Measurements from ENCODE around the gene TUBGCP2.

Gene TUBGCP2

GRCh38 chr10:133308421-133309099 is at the start of gene TUBGCP2, which contains the start of gene ZNF511:
Gene TUBGCP2, minus strand, starts transcription at chr10:133308872. Its CDS starts 5,931 bp downstream, at chr10:133302941.
Gene ZNF511, plus strand, starts transcription at chr10:133308914. Its CDS starts 30 bp downstream, at chr10:133308944.
- peak; percentile 78 to 84 for DNase-seq (ENCODE audit: low read depth in 2 of 2)

GRCh38 chr10:133357285-133358161 is 48.9 kb upstream of the TUBGCP2 start, which contains the start of gene FUOM:
Gene FUOM, minus strand, starts transcription at chr10:133358019. Its CDS starts 12 bp downstream, at chr10:133358007.
- DNase-seq (ENCODE audit: low read depth in 2 of 2) = peak; percentile 50 to 64

GRCh38 chr10:133356549-133357284 is 48.0 kb upstream of the TUBGCP2 start:
- no peak for DNase-seq (ENCODE audit: low read depth in 2 of 2)

DNA sequence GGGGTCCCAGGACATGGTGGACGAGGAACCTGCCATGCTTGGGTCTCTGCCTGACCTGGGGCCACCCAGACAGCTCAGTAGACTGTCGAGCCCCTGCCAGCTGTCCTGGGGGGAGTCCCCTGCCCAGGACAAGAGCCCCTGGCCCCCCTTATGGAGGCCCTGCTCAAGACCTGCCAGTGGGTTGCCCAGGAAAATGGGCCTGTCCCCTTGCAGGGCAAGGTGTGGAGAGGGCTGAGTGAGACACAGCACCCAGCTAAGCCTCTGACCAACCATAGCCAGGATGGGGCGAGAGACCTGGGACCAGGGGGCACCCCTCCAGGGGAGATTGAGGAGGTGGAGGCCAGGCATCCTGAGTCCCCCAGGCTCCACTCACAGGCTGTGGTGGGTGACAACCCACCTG is 47.3 kb upstream of the TUBGCP2 start:
- DNase-seq (ENCODE audit: low read depth in 2 of 2) = no peak

DNA sequence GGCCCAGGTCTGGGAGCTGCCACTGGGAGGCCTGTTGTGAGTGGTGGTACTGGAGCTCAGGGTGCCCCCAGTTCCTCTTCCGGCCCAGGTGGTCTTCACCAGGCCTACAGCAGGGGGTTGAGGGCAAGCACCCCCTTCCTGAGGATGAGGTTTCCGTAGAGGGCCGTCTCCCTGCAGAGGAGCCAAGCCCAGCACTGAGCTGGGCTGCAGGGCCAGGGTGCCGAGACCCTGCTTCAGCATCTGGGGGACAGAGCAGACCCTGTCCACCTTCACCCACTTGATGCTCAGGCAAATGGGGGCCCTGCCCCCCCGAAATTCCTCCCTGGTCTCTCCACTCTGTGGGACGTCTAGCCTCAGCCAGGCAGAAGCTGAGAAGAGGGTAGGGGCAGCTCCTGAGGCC is 46.6 kb upstream of the TUBGCP2 start:
- DNase-seq (ENCODE audit: low read depth in 2 of 2) = no peak

- DNase-seq (ENCODE audit: low read depth in 2 of 2) = no peak
These were observed 46.1 kb upstream of the TUBGCP2 start for GRCh38 chr10:133354672-133355240.

DNA sequence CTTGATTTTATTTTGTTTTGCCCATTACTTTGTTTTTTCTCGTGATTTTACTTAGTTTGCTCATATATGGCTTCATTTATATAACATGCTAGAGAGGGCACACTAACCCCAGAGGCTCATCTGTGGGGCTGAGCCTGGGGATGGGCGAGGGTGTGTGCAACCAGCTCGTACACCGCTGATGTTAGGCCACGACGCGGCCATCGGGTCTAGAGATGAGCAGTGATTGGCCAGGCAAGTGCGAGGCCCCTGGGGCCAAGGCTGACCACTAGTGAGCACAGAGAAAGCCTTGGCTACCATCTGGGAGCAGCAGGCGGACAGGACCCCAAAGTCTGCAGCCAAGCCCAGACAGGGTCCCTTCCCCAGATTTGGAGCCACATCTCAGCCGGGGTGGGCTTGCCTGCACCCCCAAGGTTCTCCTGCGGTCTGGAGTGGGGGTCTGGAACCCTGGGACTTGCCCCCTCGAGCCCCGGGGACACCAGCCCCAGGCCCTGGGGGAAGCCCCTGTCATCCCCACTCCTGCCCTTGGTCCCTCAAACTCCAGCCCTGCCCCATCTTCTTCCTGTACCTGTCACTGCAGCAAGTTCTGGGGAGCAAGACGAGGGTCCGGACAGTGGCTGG is 45.4 kb upstream of the TUBGCP2 start:
- no peak for DNase-seq (ENCODE audit: low read depth in 2 of 2)

DNA sequence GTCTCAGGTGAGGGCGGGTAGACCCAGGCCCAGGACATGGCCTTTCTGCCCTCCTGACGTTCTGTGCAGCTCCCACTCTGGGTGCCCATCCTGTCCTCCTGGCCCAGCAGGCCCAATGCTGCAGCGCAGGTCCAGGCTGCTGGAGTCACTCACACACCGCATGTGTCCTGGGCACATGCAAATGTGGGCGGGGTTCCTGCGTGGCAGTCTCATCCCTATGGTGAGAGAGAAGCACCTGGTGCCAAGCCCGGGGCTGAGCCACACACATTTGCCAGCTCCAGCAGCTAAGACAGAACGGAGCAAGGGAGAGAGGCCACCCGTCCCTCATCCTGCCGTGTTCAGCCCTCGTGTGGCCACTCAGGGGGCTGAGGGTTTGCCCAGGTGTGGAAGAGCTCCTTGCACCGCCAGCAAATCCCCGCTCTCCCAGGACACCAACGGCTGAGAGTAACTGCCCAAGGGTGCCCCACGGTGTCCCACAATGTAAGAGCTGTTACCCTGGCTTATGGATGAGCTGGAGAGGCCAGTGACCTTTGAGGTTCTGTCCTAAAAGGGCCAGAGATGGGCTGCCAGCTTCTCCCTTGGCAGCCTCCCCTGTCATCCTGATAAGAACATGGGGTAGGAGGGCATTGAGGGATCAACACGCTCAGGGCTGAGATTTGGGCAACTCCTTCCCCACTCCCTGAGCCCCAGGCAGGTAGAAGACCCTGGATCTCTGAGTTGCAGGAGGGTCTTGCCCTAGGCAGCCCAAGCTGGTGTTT is 44.7 kb upstream of the TUBGCP2 start:
- DNase-seq (ENCODE audit: low read depth in 2 of 2) = no peak

GRCh38 chr10:133351408-133352318 is 43.0 kb upstream of the TUBGCP2 start:
- DNase-seq (ENCODE audit: low read depth in 2 of 2) = no peak

- DNase-seq (ENCODE audit: low read depth in 2 of 2) = no peak
These were observed 42.3 kb upstream of the TUBGCP2 start for GRCh38 chr10:133350950-133351329.

- no peak for DNase-seq (ENCODE audit: low read depth in 2 of 2)
These were observed 41.7 kb upstream of the TUBGCP2 start for GRCh38 chr10:133350283-133350949.

DNA sequence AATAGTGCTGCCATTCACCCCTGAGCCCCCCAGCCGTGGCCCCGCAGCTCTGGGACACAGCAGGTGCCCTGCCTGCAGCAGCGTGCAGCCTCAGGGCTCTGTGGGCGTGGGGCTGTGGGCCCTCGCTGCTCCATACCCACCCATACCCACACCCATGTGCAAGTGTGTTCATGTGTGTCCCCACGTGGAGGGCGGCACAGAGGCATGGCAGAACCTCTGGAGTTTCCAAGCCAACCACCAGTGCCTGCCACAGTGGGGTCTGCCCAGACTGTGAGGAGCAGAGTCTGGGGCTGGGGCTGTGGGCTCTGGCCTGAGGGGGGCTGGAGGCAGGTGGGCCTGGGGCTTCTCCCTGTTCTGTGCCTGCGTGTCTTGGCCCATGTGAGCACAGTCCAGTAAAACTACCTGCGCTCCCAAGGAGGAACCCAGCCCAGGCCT is 40.9 kb upstream of the TUBGCP2 start:
- no peak for DNase-seq (ENCODE audit: low read depth in 2 of 2)

GRCh38 chr10:133349160-133349568 is 40.5 kb upstream of the TUBGCP2 start:
- DNase-seq (ENCODE audit: low read depth in 2 of 2) = no peak

DNA sequence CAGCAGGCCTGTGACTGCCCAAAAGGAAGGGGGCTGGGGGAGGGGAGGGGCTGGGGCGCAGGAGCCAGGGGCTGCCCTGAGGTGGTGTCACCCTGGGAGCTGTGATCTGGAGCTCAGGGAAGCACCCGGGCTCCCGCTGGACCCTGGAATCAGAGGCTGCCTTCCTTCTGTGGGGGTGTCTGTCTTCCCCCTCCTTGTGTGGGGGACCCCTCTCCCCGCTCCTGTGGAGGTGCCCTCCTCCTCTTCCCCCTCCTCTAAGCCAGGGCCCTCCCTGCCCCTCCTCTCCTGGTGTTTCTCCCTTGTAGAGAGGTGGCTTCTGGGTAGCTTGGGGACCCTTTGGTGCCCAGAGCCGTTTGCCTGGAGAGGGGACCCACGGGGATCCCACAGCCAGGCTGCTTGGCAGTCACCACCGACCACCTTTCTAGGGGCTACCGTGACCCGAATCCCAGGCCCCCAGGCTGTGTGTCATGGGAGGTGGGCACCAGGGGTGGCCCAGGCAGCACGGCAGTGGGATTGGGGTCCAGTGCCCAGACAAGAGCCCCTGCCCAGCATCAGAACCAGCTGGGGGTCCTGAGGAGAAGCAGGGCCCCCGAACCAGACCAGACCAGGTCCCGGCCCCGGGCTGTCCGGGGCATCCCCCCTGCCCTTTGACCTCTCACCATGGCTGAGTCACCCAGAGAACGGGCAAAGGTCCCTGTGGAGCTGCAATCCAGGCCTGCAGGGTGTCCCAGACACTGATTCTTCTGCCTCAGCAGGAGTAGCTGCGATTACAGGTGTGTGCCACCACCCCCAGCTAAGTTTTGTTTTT is 39.2 kb upstream of the TUBGCP2 start:
- no peak for DNase-seq (ENCODE audit: low read depth in 2 of 2)

- DNase-seq (ENCODE audit: low read depth in 2 of 2) = no peak
These were observed 37.7 kb upstream of the TUBGCP2 start for GRCh38 chr10:133346413-133346812.

DNA sequence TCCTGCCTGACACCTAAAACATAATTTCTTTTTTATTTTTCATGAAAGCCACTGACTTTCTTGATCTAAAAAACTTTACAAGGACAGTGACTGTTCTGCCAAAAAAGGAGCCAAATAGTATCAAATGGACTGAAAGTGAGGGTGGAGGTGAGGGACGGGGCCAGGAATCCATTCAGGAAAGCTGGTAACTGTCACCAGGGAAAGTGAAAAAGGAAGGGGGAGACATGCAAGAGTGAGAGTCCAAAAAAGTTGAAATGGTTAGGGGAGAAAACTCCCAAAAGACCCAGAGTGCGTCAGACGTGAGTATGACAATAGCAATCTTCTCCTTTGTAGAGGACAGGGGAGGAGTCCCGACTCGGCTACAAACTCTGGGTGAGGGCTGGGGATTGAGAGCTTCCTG is 35.6 kb upstream of the TUBGCP2 start:
- DNase-seq (ENCODE audit: low read depth in 2 of 2) = no peak

DNA sequence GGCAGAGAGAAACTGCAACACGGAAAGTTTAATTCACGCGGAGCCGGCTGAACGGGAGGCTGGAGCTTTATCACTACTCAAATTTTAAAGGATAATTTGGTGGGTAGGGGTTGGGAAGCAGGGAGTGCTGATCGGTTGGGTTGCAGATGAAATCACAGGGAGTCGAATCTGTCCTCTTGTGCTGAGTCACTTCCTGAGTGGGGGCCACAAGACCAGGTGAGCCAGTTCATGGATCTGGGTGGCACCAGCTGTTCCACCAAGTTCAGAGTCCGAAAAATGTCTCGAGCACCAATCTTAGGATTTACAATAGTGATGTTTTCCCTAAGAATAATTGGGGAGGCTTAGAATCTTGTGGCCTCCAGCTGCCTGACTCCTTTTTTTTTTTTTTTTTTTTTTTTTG is 34.9 kb upstream of the TUBGCP2 start:
- DNase-seq (ENCODE audit: low read depth in 2 of 2) = no peak

- no peak for DNase-seq (ENCODE audit: low read depth in 2 of 2)
These were observed 34.3 kb upstream of the TUBGCP2 start for GRCh38 chr10:133342942-133343341.

Measured in stimulated activated CD8-positive, alpha-beta memory T cell treated with anti-CD3 and anti-CD28 coated beads, Interleukin-15, amount 100 ng/mL, for 4 hours (primary cell).